Liver (tissue), 3 donors: Measurements from ENCODE around the gene ABCA3.

Source experiments
- EGR1 ChIP-seq, 2 donors: IDR thresholded peaks; 2 replicates each; pipeline ENCODE4 v1.6.1; 2016 to 2018; ENCODE audit warnings: antibody characterized with exemption in 2 of 2, low read depth in 2 of 2
- JUND ChIP-seq, 2 donors: IDR thresholded peaks; 2 replicates each; pipeline ENCODE4 v1.6.1; 2016; ENCODE audit warnings: antibody characterized with exemption in 2 of 2
- SP1 ChIP-seq: IDR thresholded peaks from 2 replicates; pipeline ENCODE4 v1.6.1; 2018; ENCODE audit warnings: antibody characterized with exemption, mild to moderate bottlenecking
- TF ChIP-seq, protein P1 (sequence below): fragments of 150-350 bp; IDR thresholded peaks from 2 replicates; pipeline ENCODE4 v1.5.1; 2017; ENCODE audit warnings: improper control_type of control experiment, low read depth, low read length; ENCODE audit not compliant: missing input control
- TF ChIP-seq, protein P2 (sequence below): IDR thresholded peaks from 2 replicates; pipeline ENCODE4 v1.6.1; 2016; ENCODE audit warnings: antibody characterized with exemption
- TF ChIP-seq, protein P3 (sequence below): IDR thresholded peaks from 2 replicates; pipeline ENCODE4 v1.6.1; 2016; ENCODE audit warnings: antibody characterized with exemption, mild to moderate bottlenecking
- donor health status: healthy.
- donor health status: healthy.

DNA sequence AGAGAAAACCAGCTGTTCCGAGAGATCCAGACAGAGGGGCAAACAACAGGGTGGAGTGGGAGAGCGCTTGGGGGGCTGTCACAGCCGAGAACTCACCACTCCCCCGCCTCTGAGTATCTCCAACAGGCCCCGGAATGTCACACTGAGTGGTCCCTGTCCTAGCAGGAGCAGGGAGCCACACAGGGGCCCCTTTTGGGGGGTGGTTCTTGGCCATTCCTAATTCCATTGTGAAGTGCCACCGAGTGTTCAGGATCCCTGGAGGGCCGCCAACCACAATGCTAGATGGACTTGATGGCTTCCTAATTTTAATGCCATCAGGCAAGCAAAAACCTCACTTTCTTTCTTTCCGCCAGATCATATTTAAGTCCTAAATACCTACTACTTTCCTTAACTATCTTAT lies 16.8 kb downstream of the ABCA3 start:
- TF ChIP-seq, protein P1, sequence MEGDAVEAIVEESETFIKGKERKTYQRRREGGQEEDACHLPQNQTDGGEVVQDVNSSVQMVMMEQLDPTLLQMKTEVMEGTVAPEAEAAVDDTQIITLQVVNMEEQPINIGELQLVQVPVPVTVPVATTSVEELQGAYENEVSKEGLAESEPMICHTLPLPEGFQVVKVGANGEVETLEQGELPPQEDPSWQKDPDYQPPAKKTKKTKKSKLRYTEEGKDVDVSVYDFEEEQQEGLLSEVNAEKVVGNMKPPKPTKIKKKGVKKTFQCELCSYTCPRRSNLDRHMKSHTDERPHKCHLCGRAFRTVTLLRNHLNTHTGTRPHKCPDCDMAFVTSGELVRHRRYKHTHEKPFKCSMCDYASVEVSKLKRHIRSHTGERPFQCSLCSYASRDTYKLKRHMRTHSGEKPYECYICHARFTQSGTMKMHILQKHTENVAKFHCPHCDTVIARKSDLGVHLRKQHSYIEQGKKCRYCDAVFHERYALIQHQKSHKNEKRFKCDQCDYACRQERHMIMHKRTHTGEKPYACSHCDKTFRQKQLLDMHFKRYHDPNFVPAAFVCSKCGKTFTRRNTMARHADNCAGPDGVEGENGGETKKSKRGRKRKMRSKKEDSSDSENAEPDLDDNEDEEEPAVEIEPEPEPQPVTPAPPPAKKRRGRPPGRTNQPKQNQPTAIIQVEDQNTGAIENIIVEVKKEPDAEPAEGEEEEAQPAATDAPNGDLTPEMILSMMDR = no peak
- TF ChIP-seq EGR1 (IDR thresholded peaks at IDR 0.05; ENCODE audit: low read depth in 2 of 2) = no peak
- TF ChIP-seq, protein P2, sequence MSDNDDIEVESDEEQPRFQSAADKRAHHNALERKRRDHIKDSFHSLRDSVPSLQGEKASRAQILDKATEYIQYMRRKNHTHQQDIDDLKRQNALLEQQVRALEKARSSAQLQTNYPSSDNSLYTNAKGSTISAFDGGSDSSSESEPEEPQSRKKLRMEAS = no peak
- TF ChIP-seq SP1 = no peak
- TF ChIP-seq, protein P3, sequence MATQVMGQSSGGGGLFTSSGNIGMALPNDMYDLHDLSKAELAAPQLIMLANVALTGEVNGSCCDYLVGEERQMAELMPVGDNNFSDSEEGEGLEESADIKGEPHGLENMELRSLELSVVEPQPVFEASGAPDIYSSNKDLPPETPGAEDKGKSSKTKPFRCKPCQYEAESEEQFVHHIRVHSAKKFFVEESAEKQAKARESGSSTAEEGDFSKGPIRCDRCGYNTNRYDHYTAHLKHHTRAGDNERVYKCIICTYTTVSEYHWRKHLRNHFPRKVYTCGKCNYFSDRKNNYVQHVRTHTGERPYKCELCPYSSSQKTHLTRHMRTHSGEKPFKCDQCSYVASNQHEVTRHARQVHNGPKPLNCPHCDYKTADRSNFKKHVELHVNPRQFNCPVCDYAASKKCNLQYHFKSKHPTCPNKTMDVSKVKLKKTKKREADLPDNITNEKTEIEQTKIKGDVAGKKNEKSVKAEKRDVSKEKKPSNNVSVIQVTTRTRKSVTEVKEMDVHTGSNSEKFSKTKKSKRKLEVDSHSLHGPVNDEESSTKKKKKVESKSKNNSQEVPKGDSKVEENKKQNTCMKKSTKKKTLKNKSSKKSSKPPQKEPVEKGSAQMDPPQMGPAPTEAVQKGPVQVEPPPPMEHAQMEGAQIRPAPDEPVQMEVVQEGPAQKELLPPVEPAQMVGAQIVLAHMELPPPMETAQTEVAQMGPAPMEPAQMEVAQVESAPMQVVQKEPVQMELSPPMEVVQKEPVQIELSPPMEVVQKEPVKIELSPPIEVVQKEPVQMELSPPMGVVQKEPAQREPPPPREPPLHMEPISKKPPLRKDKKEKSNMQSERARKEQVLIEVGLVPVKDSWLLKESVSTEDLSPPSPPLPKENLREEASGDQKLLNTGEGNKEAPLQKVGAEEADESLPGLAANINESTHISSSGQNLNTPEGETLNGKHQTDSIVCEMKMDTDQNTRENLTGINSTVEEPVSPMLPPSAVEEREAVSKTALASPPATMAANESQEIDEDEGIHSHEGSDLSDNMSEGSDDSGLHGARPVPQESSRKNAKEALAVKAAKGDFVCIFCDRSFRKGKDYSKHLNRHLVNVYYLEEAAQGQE = no peak
- no peak for TF ChIP-seq JUND (IDR thresholded peaks at IDR 0.05)
